ENCODE data around the gene TP53.

DNA sequence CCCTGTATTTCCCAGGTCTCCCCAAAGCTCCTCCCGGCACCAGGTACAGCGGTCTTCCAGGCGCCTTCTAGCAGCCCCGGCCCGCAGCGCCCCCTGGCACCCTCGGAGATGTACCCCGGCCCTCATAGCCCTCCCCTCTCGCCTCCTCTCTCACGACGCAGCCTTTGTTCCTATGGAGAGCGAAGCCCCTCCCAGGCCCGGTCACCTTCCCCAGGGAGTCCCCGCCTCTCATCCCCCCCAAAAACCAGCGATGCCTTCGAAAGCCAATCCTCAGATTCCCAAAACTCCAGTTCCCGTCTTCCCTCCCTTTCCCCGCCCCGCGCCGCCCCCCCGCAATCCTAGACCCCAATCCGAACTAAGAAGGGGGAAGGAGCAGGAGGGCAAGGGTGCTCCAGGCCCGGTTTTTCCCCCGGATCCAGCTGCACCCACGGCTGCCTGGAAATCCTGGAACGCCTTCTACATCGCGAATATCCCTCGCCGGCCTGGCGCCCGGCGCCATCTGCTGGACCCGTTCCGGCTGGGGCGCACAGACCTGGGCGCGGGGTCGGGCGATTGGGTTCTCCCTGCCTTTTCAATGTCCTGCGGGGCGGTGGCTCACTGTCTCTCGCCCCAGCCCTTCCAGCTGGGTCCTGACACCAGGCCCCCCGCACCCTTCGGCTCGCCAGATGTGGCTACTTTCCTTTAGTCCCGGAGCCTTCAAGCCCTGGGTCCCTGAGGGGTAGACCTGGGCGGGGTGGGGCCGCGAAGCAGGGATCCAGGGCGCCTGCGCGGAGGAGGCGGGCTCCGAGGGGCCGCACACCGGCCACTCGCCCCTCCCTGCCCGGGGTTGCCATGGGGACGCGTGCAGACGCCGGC lies 29.8 kb upstream of the TP53 start, which contains the start of gene DNAH2:
- TF ChIP-seq GATA2 (IDR thresholded peaks at IDR 0.05; ENCODE audit: low read depth, low read length) (no peak), GATA3 (IDR thresholded peaks at IDR 0.05; ENCODE audit: low read depth, low read length) (no peak)
